GM12874 (cell line): ENCODE data around the gene CLOCK.

ENCODE experiments used
- CTCF ChIP-seq: IDR thresholded peaks from 2 replicates; pipeline ENCODE4 v1.5.1; 2011; ENCODE audit warnings: low read depth, mild to moderate bottlenecking, control low read depth, low read length, moderate library complexity; ENCODE audit not compliant: insufficient read depth

Gene CLOCK

DNA sequence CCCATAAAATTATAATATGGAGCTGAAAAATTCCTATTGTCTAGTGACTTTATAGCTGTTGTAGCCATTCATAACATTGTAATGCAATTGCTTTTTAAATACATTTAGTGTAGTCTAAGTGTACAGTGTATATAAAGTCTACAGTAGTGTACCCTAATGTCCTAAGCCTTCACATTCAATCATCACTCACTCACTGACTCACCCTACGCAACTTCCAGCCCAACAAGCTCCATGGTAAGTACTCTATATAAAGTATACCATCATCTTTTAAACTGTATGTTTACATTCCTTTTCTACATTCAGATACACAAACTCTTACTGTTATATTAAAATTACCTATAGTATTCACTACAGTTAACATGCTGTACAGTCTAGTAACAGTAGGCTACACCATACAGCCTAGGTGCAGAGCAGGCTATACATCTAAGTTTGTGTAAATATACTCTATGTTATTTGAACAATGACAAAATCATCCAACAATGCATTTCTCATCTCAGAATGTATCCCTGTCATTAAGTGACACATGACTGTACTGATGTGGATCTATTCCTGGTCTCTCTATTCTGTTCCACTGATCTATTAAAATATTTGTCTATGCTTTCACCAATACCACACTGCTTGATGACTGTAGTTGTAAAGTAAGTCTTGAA lies 33.7 kb downstream of the CLOCK start:
- no peak for TF ChIP-seq CTCF

DNA sequence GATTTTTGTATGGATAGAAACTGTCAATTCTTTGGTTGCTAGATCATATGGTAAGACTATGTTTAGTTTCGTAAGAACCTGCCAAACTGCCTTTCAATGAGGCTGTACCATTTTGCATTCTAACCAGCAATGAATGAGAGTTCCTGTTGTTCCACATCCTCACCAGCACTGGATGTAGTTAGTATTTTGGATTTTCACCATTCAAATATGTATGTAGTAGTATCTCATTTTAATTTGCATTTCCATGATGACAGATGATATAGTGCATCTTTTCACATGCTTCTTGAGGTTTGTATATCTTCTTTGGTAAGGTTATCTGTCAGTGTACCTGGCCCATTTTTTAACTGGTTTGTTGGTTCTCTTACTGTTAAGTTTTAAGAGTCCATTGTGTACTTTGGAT lies 34.6 kb downstream of the CLOCK start:
- TF ChIP-seq CTCF: no peak

DNA sequence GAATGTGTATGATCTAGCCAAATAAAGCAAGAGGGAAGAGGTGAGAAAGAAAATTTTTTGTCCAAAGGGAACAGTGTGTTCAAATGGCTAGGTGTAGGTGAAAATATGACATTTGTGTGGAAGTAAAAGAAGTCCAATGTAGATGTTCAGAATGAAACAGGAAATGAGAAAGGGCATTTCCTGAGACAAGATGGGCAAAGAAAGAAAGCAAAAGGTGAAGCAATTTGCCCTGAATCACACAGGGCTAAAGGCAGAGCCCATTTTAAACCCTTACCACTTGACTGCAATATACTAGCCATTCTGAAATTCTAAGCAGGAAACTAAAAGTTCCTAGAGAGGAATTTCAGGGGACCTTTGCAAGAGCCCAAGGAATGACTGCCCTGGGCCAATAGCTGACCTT lies 36.0 kb downstream of the CLOCK start:
- no peak for TF ChIP-seq CTCF

DNA sequence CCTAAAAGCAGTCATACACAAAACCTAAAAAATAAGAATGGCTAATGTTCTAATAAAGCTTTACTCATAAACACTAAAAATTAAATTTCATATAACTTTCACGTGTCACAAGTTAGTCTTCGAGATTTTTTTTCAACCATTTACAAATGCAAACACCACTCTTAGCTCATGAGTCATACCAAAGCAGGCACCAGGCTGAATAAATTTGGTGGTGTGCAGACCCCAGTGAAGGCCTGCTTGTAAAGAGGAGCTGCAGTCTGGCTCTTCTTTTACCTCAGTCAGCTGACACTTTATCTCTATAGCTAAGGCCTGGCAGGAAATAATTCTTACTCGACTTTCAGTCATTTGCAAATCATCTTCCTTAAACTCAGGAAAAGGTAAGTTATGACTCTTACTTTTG lies 37.4 kb downstream of the CLOCK start:
- no peak for TF ChIP-seq CTCF

- TF ChIP-seq CTCF: no peak
Observed at GRCh38 chr4:55507612-55508011, 39.1 kb downstream of the CLOCK start.

DNA sequence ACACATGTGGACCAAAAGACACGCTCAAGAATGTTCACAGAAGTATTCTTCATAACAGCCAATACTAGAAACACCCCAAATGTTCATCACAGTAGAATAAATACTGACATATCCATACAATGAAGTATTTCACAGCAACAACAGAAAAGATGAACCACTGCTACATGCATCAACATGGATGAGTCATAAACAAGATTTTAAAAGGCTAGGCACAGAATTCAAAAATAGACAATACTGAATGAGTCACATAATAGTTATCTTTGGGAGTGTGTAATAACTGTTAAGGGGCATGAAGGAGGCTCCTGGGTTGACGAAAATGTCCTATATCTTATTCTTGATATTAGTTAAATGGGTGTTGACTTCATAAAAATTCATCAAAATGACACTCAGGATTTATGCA lies 43.5 kb downstream of the CLOCK start:
- no peak for TF ChIP-seq CTCF

DNA sequence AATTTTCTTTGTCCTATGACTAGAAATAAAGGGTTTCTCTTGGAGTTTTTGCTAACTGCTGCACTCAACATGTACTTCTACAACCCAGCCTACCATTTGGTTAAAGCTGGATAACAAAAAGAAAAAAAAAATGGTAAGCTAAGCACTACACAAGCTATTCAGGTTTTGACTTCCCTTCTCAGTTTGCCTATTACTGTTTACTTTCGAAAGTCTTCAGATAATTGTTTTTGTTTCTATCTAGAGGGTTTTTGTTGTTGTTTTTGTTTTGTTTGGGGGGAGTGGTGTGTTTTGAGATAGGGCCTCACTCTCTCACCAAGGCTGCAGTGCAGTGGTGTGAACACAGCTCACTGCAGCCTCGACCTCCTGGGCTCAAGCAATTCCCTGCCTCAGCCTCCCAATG lies 46.6 kb downstream of the CLOCK start:
- TF ChIP-seq CTCF: no peak
